Measurements from ENCODE around the gene PAK3.

GRCh38 chrX:111199505-111199904 is 103.5 kb downstream of the PAK3 start:
- TF ChIP-seq CTCF (IDR thresholded peaks at IDR 0.05; ENCODE audit: low read length) (no peak), EZH2 (optimal IDR thresholded peaks at IDR 0.05; ENCODE audit: low read depth, low read length) (no peak)
